K562 (cell line): ENCODE data around the gene AIFM1. TPM values are rescaled to one million over a fixed set of nuclear protein-coding genes. Genes with fewer than 3 reads are reported as not detected.
A peak's percentile ranks its signal among the peaks of the same experiment; 100 is the strongest.

Experiments
- BCL6 ChIP-seq: fragments of 250-450 bp; sonication (Bioruptor Pico); IDR thresholded peaks from 2 replicates; pipeline ENCODE4 v1.4.0; 2020
- BHLHE40 ChIP-seq: IDR thresholded peaks from 2 replicates; pipeline ENCODE4 v1.6.1; 2011; ENCODE audit warnings: low read length, improper control_type of control experiment
- CBX8 ChIP-seq: fragments of 200-600 bp; sonication (generic); IDR thresholded peaks from 2 replicates; pipeline ENCODE4 v1.6.1; 2012; ENCODE audit warnings: borderline replicate concordance, mixed run types, low read depth, mild to moderate bottlenecking, moderate library complexity, mixed read lengths, low read length, control low read depth, inconsistent platforms; ENCODE audit not compliant: poor library complexity, severe bottlenecking; ENCODE audit errors: extremely low read depth
- CREBBP ChIP-seq: IDR thresholded peaks from one replicate; pipeline ENCODE4 v1.6.1; 2012; ENCODE audit warnings: low read depth, mild to moderate bottlenecking, control low read depth, inconsistent platforms, low read length
- ELF2 ChIP-seq: fragments of 250-450 bp; sonication (Bioruptor Pico); IDR thresholded peaks from 2 replicates; pipeline ENCODE4 v1.5.0; 2021; ENCODE audit warnings: mild to moderate bottlenecking
- ETS2 ChIP-seq: IDR thresholded peaks from 2 replicates; pipeline ENCODE4 v1.6.1; 2016; ENCODE audit warnings: borderline replicate concordance, missing genetic modification characterization, mild to moderate bottlenecking, moderate library complexity, missing compliant biosample characterization; ENCODE audit not compliant: poor library complexity, severe bottlenecking
- FOXJ2 ChIP-seq: fragments of 200-800 bp; sonication (Bioruptor generic); IDR thresholded peaks from 2 replicates; pipeline ENCODE4 v1.6.1; 2016; ENCODE audit warnings: missing genetic modification characterization, missing compliant biosample characterization
- HDAC1 ChIP-seq, 2 experiments: fragments of 450-650 bp; IDR thresholded peaks; 2 replicates each; pipeline ENCODE4 v1.6.1; 2016 to 2017; ENCODE audit warnings: inconsistent platforms in 1 of 2, mild to moderate bottlenecking in 1 of 2, moderate library complexity in 1 of 2
- HDAC8 ChIP-seq: fragments of 450-650 bp; IDR thresholded peaks from 2 replicates; pipeline ENCODE4 v1.6.1; 2016; ENCODE audit warnings: mild to moderate bottlenecking, missing genetic modification characterization, moderate library complexity, missing compliant biosample characterization
- HEY1 ChIP-seq: fragments of 250-450 bp; sonication (Bioruptor Pico); IDR thresholded peaks from 2 replicates; pipeline ENCODE4 v1.5.0; 2020; ENCODE audit warnings: mild to moderate bottlenecking, moderate library complexity, borderline replicate concordance
- HMG20B ChIP-seq: fragments of 250-450 bp; sonication (Bioruptor Pico); IDR thresholded peaks from 2 replicates; pipeline ENCODE4 v1.5.0; 2021; ENCODE audit warnings: mild to moderate bottlenecking
- KDM5B ChIP-seq: fragments of 200-600 bp; sonication (generic); IDR thresholded peaks from 2 replicates; pipeline ENCODE4 v1.6.1; 2012; ENCODE audit warnings: low read depth, mild to moderate bottlenecking, moderate library complexity, low read length, control low read depth, inconsistent platforms; ENCODE audit not compliant: insufficient replicate concordance
- KLF6 ChIP-seq: fragments of 250-450 bp; sonication (Bioruptor Pico); IDR thresholded peaks from 2 replicates; pipeline ENCODE4 v1.4.0; 2020; ENCODE audit warnings: mild to moderate bottlenecking, moderate library complexity, borderline replicate concordance
- MCM7 ChIP-seq, 2 experiments: fragments of 450-650 bp; IDR thresholded peaks; 2 replicates each; pipeline ENCODE4 v1.6.1; 2016 to 2018
- MIER1 ChIP-seq: fragments of 450-650 bp; IDR thresholded peaks from 2 replicates; pipeline ENCODE4 v1.6.1; 2016; ENCODE audit warnings: antibody characterized with exemption, mild to moderate bottlenecking, low read depth
- NR1H2 ChIP-seq: sonication (generic); formaldehyde crosslinking; IDR thresholded peaks from 2 replicates; pipeline ENCODE4 v1.4.0; 2020; ENCODE audit warnings: mild to moderate bottlenecking, missing genetic modification reagents
- POLR2A ChIP-seq: fragments of 450-650 bp; conservative IDR thresholded peaks from 2 replicates; pipeline ENCODE4 v1.6.1; 2016
- SAP30 ChIP-seq: fragments of 200-600 bp; sonication (generic); IDR thresholded peaks from 2 replicates; pipeline ENCODE4 v1.6.1; 2012; ENCODE audit warnings: borderline replicate concordance, low read depth, mild to moderate bottlenecking, moderate library complexity, low read length, control low read depth, inconsistent platforms; ENCODE audit not compliant: insufficient read depth, poor library complexity, severe bottlenecking
- SIN3B ChIP-seq: fragments of 450-650 bp; IDR thresholded peaks from 2 replicates; pipeline ENCODE4 v1.6.1; 2017; ENCODE audit warnings: low read depth, mild to moderate bottlenecking, moderate library complexity
- STAT5A ChIP-seq: IDR thresholded peaks from 2 replicates; pipeline ENCODE4 v1.6.1; 2012; ENCODE audit warnings: low read length, inconsistent platforms, borderline replicate concordance
- TFAM ChIP-seq: fragments of 250-450 bp; sonication (Bioruptor Pico); conservative IDR thresholded peaks from 2 replicates; pipeline ENCODE4 v1.5.0; 2021; ENCODE audit warnings: mild to moderate bottlenecking, moderate library complexity
- TRIM28 ChIP-seq: fragments of 450-650 bp; IDR thresholded peaks from 2 replicates; pipeline ENCODE4 v1.6.1; 2017
- VEZF1 ChIP-seq: fragments of 200-800 bp; sonication (Bioruptor generic); IDR thresholded peaks from 2 replicates; pipeline ENCODE4 v1.6.1; 2017; ENCODE audit warnings: missing genetic modification characterization, missing compliant biosample characterization
- ZBED1 ChIP-seq: IDR thresholded peaks from 2 replicates; pipeline ENCODE4 v1.6.1; 2014
- ZNF239 ChIP-seq: fragments of 250-450 bp; sonication (Bioruptor Pico); IDR thresholded peaks from 2 replicates; pipeline ENCODE4 v1.4.0; 2020; ENCODE audit warnings: mild to moderate bottlenecking
- ZNF354B ChIP-seq: fragments of 250-450 bp; sonication (Bioruptor Pico); IDR thresholded peaks from 2 replicates; pipeline ENCODE4 v1.4.0; 2020
- ZNF41 ChIP-seq: fragments of 250-450 bp; sonication (Bioruptor Pico); conservative IDR thresholded peaks from 2 replicates; pipeline ENCODE4 v1.4.0; 2020; ENCODE audit warnings: mild to moderate bottlenecking
- ZNF507 ChIP-seq: conservative IDR thresholded peaks from 2 replicates; pipeline ENCODE4 v1.6.1; 2017; ENCODE audit warnings: missing genetic modification characterization, missing compliant biosample characterization
- ZNF717 ChIP-seq: fragments of 250-450 bp; sonication (Bioruptor Pico); IDR thresholded peaks from 2 replicates; pipeline ENCODE4 v1.5.0; 2021
- ZSCAN32 ChIP-seq: fragments of 450-650 bp; formaldehyde crosslinking; IDR thresholded peaks from 2 replicates; pipeline ENCODE4 v1.4.0; 2020; ENCODE audit warnings: mild to moderate bottlenecking, moderate library complexity
- polyA plus RNA-seq, 8 experiments: library from polyadenylated mRNA; depleted of rRNA in 4 of 8; stranded (reverse) in 5 of 8; unstranded in 3 of 8; fragments of >200 nt; fragmentation: Nextera tagmentation in 2 of 8; fragmentation: Illumina TruSeq in 1 of 8; extraction: Ambion mirVana in 2 of 8; extraction: Trizol in 1 of 8; gene quantifications; 2 replicates each; pipeline versions ENCODE4 v1.2.1 to v1.2.3, GENCODE V29; 2011 to 2014; ENCODE audit warnings: inconsistent platforms in 1 of 8, missing spikeins in 1 of 8
- total RNA-seq, 7 experiments: library from RNA; depleted of rRNA in 6 of 7; stranded (reverse); fragments of >200 nt in 6 of 7; fragmentation: Illumina TruSeq in 2 of 7; extraction: Trizol in 2 of 7; gene quantifications; 2 replicates each; pipeline versions ENCODE4 v1.2.1 to v1.2.3, GENCODE V29; 2011 to 2021; ENCODE audit warnings: low replicate concordance in 1 of 7
- TF ChIP-seq, protein P1 (sequence below): sonication (generic); formaldehyde crosslinking; IDR thresholded peaks from 2 replicates; pipeline ENCODE4 v1.4.0; 2020; ENCODE audit warnings: mild to moderate bottlenecking, missing genetic modification reagents

Gene AIFM1
- total and polyA plus RNA-seq, 9 of the 15 experiments (the other 6 are each of a cell fraction or from before 2014, with no cell fraction given): 51.0 to 117 (median 91.2) TPM

GRCh38 chrX:130091980-130092522 lies 73.6 kb downstream of the AIFM1 start (continued):
- TF ChIP-seq KLF6 (CRISPR knock-in tag) (no peak), ELF2 (CRISPR knock-in tag) (no peak), ZNF239 (CRISPR knock-in tag) (no peak), ZNF41 (CRISPR knock-in tag) (no peak), KDM5B (no peak), CREBBP (no peak), NR1H2 (no peak), FOXJ2 (tag) (no peak), HDAC8 (tag) (no peak), TRIM28 (no peak), BHLHE40 (0 out of 2 replicates have a peak, but pooled peaks have one; percentile 10), ZNF507 (tag) (no peak), ZNF717 (CRISPR knock-in tag) (no peak), TFAM (CRISPR knock-in tag) (no peak), HMG20B (CRISPR knock-in tag) (no peak), HDAC1 (IDR thresholded peaks at IDR 0.05) (no peak), BCL6 (CRISPR knock-in tag) (no peak), POLR2A (peak; percentile 46), MIER1 (no peak), ETS2 (tag) (no peak), HEY1 (CRISPR knock-in tag) (no peak), ZBED1 (no peak), ZSCAN32 (CRISPR knock-in tag) (no peak), MCM7 (IDR thresholded peaks at IDR 0.05) (no peak), SAP30 (no peak), STAT5A (no peak), VEZF1 (peak; percentile 66; the same call in 1 of the 2 replicates), ZNF354B (CRISPR knock-in tag) (no peak), CBX8 (no peak), SIN3B (no peak)
- TF ChIP-seq, protein P1, sequence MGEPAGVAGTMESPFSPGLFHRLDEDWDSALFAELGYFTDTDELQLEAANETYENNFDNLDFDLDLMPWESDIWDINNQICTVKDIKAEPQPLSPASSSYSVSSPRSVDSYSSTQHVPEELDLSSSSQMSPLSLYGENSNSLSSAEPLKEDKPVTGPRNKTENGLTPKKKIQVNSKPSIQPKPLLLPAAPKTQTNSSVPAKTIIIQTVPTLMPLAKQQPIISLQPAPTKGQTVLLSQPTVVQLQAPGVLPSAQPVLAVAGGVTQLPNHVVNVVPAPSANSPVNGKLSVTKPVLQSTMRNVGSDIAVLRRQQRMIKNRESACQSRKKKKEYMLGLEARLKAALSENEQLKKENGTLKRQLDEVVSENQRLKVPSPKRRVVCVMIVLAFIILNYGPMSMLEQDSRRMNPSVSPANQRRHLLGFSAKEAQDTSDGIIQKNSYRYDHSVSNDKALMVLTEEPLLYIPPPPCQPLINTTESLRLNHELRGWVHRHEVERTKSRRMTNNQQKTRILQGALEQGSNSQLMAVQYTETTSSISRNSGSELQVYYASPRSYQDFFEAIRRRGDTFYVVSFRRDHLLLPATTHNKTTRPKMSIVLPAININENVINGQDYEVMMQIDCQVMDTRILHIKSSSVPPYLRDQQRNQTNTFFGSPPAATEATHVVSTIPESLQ (CRISPR knock-in tag): no peak
